ENCODE results near the gene GRM3. TPM values are rescaled to one million over a fixed set of nuclear protein-coding genes. Genes with fewer than 3 reads are reported as not detected.

GRM3 gene
- total and polyA plus RNA-seq, 2 of the 8 experiments (the other 6 are each of a cell fraction or from before 2014, with no cell fraction given), result 3.1 to 4.2 TPM

- TF ChIP-seq MAFK (IDR thresholded peaks at IDR 0.05; ENCODE audit: low read depth, low read length), result no peak
- TF ChIP-seq HDAC2 (IDR thresholded peaks at IDR 0.05; ENCODE audit: borderline replicate concordance in 1 of 2, low read depth in 2 of 2, low read length in 2 of 2), result no peak
- TF ChIP-seq GTF2F1 (IDR thresholded peaks at IDR 0.05; ENCODE audit: borderline replicate concordance, low read depth, low read length), result no peak
These were observed 132.4 kb downstream of the GRM3 start (continued) for GRCh38 chr7:86776136-86776535.

Measured in H1 (cell line).